Stimulated activated naive B cell treated with anti-CD40 and anti-IgM and Interleukin-4, amounts not matched to agents 10 μg/mL and 1 μg/mL and 100 μg/mL, for 72 hours (primary cell): Measurements from ENCODE around the gene TRERF1.
A peak's percentile ranks its signal among the peaks of the same experiment; 100 is the strongest.
"Not testable (repeated sequence)": the region's sequence is repeated elsewhere in the genome, so short reads cannot be mapped to it uniquely, and the experiment has no call there.

Experiments
- ATAC-seq, 2 donors: fragments of 150-1000 bp; cut with Tn5 transposase; replicated peaks; 2 replicates each; pipeline ENCODE4 v1.10.0; 2021; ENCODE audit warnings: moderate library complexity in 1 of 2
- DNase-seq: peaks from one replicate; pipeline ENCODE4 v3.0.0; 2021
- H3K27ac Mint-ChIP-seq: one replicate; pipeline ENCODE4 v1.8.0; 2022; ENCODE audit warnings: mild to moderate bottlenecking, mixed read lengths
- H3K27me3 Mint-ChIP-seq, 2 donors: one replicate each; pipeline ENCODE4 v1.8.0; 2022; ENCODE audit warnings: mixed read lengths in 2 of 2
- H3K36me3 Mint-ChIP-seq, 2 donors: one replicate each; pipeline ENCODE4 v1.8.0; 2022; ENCODE audit warnings: mixed read lengths in 2 of 2, mild to moderate bottlenecking in 1 of 2
- H3K4me1 Mint-ChIP-seq, 2 donors: one replicate each; pipeline ENCODE4 v1.8.0; 2022; ENCODE audit warnings: mixed read lengths in 2 of 2, mild to moderate bottlenecking in 1 of 2
- H3K4me3 Mint-ChIP-seq, 2 donors: one replicate each; pipeline ENCODE4 v1.8.0; 2022; ENCODE audit warnings: mild to moderate bottlenecking in 2 of 2, mixed read lengths in 2 of 2, moderate library complexity in 1 of 2
- H3K9me3 Mint-ChIP-seq, 2 donors: one replicate each; pipeline ENCODE4 v1.8.0; 2022; ENCODE audit warnings: mixed read lengths in 2 of 2, mild to moderate bottlenecking in 1 of 2

Gene TRERF1, protein sequence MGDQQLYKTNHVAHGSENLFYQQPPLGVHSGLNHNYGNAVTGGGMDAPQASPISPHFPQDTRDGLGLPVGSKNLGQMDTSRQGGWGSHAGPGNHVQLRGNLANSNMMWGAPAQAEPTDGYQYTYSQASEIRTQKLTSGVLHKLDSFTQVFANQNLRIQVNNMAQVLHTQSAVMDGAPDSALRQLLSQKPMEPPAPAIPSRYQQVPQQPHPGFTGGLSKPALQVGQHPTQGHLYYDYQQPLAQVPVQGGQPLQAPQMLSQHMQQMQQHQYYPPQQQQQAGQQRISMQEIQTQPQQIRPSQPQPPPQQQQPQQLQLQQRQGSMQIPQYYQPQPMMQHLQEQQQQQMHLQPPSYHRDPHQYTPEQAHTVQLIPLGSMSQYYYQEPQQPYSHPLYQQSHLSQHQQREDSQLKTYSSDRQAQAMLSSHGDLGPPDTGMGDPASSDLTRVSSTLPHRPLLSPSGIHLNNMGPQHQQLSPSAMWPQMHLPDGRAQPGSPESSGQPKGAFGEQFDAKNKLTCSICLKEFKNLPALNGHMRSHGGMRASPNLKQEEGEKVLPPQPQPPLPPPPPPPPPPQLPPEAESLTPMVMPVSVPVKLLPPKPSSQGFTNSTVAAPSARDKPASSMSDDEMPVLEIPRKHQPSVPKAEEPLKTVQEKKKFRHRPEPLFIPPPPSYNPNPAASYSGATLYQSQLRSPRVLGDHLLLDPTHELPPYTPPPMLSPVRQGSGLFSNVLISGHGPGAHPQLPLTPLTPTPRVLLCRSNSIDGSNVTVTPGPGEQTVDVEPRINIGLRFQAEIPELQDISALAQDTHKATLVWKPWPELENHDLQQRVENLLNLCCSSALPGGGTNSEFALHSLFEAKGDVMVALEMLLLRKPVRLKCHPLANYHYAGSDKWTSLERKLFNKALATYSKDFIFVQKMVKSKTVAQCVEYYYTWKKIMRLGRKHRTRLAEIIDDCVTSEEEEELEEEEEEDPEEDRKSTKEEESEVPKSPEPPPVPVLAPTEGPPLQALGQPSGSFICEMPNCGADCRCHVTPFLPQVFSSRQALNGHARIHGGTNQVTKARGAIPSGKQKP (N-terminal part only)

DNA sequence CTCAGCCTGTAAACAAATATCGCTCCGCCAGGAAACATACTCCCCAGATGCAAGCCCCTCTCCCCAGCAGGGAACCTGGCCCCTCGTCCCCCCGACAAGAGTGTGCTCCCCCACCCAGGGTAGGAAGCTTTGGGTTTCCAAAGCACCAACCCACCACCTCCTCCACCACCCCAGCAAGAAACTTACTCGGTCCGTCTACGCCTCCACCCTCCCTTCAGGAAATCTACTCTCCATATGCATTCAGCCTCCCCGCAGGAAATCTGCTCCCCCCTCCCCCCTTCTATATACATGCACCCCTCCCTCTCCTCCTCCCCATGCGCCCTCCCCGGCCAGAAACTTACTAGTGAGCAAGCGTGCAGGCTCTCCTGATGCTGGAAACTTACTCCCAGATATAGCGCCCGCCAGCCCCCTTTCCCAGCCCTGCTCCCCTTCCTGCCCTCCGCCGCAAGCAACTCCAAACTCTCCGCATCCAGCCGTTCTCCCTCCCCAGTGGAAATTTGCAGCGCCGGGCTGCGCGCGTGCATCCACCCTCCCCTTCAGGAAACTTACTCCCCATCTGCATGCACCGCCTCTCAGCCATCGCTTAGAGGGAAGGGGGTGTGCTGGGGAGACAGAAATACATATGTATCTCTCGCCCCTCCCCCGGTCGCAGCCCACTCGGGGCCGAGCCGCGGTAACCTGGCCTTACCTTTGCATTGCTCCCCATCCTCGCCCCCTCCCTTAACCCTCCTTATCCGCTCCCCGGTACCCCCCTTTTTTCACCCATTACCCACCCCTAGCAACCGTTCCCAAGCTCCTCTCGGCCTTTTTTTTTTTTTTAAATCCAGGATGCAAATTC, at the start of gene TRERF1:
Gene TRERF1, minus strand, starts transcription at position 594 of the 838 bp plus-strand sequence. CDS start 182,336 bp downstream, outside the sequence.
- H3K9me3 Mint-ChIP-seq: no peaks in the 10 kb centered on the region
- peaks cover 29 to 48% of the 10 kb centered on the region in 2 donors for H3K27me3 Mint-ChIP-seq
- DNase-seq (peak; percentile 11), ATAC-seq (peak; percentile 51 to 56)
- H3K4me1 Mint-ChIP-seq: peaks cover 16 to 30% of the 10 kb centered on the region in 2 donors
- H3K36me3 Mint-ChIP-seq: peaks cover 0 to 2% of the 10 kb centered on the region in 2 donors
- peak within 1 kb of the TSS; percentile 87 for H3K27ac Mint-ChIP-seq
- peak within 1 kb of the TSS; percentile 92 to 93 for H3K4me3 Mint-ChIP-seq

DNA sequence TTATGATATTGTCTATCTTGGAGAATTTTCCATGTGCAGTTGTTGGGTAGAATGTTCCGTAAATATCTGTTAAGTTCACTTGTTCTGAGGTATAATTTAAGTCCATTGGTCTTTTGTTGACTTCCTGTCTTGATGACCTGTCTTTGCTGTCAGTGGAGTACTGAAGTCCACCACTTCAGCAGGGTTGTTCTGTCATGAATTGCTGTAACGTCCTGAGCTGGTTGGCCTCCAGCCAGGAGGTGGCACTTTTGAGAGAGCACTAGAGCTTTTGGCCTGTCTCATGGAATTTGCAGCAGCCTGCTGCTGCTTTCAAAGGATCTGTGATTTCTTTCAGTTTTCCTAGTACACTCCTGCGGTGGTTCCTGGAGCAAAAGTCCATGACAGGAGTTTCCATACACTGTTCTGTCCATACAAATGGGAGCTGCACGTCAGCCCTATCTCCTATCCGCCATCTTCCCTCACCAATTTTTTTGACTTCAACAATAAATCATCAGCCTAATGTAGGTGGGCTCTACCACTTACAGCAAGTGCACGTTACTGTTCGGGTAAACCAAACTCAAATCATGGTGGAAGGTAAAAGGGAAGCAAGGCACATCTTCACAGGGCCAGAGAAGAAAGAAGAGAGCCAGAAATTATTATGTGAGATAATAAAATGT, 46.9 kb upstream of the TRERF1 start:
- H3K27me3 Mint-ChIP-seq: peaks cover 25 to 30% of the 10 kb centered on the region in 2 donors
- DNase-seq (no peak), ATAC-seq (no peak)
- H3K4me3 Mint-ChIP-seq: no peak overlapping the region
- peaks cover 5 to 16% of the 10 kb centered on the region in 2 donors for H3K4me1 Mint-ChIP-seq
- H3K9me3 Mint-ChIP-seq: peaks cover 4 to 6% of the 10 kb centered on the region in 2 donors
- no peak overlapping the region for H3K27ac Mint-ChIP-seq
- peaks cover 0 to 3% of the 10 kb centered on the region in 2 donors for H3K36me3 Mint-ChIP-seq

DNA sequence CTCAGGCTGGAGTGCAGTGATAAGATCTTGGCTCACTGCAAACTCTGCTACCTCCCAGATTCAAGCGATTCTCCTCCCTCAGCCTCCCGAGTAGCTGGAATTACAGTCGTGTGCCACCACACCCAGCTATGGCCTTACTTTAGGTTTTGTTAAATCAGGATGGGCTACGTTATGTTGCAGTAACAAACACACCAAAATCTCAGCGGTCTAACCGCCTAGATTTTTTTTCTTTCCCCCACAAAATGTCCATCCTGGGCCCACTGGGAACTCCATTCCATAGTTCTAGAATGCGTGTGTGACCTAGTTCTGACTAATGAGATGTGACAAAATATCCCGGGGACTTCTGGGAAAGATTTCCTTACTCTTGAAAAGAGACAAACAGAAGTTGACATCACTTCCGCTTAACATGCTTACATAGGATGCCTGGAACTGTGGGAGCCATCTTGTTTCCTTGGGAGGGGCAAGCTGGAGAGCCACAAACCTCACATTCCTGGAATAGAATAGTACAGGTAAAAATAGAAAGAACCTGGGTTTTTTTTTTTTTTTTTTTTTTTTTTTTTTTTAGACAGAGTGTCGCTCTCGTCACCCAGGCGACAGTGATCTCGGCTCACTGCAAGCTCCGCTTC, 42.3 kb upstream of the TRERF1 start:
- Mint-ChIP-seq H3K27ac (no peak overlapping the region), H3K4me3 (no peak overlapping the region), H3K9me3 (peaks cover 2 to 6% of the 10 kb centered on the region in 2 donors), H3K36me3 (no peaks in the 10 kb centered on the region), H3K27me3 (peaks cover 19% of the 10 kb centered on the region in 2 donors), H3K4me1 (no peaks in the 10 kb centered on the region)
- DNase-seq (no peak), ATAC-seq (no peak)

DNA sequence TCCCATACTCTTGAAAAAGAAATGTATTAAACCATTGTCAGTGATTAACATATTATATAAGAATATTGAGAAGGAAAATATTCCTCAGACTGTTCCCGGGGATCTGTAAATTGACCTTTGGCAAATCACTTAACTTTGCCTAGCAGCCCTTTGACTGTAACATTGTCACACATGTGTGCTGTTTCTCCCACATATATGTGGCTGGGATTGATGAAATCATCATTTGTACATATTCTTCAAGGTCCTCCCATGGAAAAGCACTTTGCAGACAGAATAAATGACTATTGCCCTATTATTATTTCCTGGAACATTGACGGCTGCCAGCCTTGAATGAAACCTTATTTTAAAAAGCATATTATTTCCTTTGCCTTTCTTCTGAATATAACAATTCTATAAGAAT, 36.4 kb upstream of the TRERF1 start:
- Mint-ChIP-seq H3K4me3 (no peak overlapping the region), H3K4me1 (no peaks in the 10 kb centered on the region), H3K27ac (no peak overlapping the region), H3K27me3 (peaks cover 0 to 10% of the 10 kb centered on the region in 2 donors), H3K36me3 (no peaks in the 10 kb centered on the region), H3K9me3 (no peaks in the 10 kb centered on the region)
- ATAC-seq (no peak), DNase-seq (no peak)

DNA sequence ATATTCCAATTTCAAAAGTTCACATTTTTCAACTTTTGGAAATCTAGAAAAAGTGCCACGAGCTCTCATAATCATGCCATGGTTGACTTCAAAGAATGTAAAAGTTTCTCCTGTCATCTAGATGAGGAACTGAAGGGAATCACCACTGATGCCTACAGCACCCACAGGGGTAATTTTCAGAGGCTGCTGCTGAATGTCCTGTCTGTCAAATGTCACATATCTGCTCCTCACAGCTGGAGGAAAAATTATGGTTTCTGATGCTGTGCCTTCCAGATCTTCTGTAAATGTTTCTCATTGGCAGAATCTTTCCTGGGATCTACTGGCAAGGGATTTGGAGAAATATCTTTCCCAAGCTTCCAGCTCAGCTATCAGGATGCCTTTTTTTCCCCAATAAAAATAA, 32.5 kb upstream of the TRERF1 start:
- Mint-ChIP-seq H3K9me3 (no peaks in the 10 kb centered on the region), H3K36me3 (no peaks in the 10 kb centered on the region), H3K27ac (no peak overlapping the region), H3K4me3 (no peak overlapping the region), H3K27me3 (no peaks in the 10 kb centered on the region), H3K4me1 (no peaks in the 10 kb centered on the region)
- DNase-seq (no peak), ATAC-seq (no peak)

DNA sequence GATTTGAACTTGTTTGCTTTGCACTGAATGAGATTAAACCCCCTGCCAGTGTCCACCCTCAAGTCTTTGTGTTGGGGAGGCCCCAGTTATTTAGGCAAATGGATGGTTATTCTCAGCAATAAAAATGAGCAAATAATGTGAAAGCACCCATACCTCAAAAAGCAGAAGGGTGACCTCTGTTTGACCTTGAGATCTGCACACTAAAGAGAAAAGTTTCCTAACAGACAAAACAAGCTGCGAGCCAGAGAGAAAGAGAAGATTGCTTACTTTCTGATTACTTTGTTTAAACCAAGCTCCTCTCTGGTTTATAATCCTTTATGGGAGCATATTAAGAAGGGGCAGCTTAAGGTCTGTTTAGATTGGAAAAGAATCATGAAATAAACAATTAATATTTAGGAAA, 30.4 kb upstream of the TRERF1 start:
- DNase-seq: no peak
- H3K4me3 Mint-ChIP-seq: no peak overlapping the region
- H3K27ac Mint-ChIP-seq: no peak overlapping the region
- H3K4me1 Mint-ChIP-seq: no peaks in the 10 kb centered on the region
- no peak for ATAC-seq
- H3K9me3 Mint-ChIP-seq: no peaks in the 10 kb centered on the region
- H3K27me3 Mint-ChIP-seq: peaks cover 0 to 5% of the 10 kb centered on the region in 2 donors
- no peaks in the 10 kb centered on the region for H3K36me3 Mint-ChIP-seq

DNA sequence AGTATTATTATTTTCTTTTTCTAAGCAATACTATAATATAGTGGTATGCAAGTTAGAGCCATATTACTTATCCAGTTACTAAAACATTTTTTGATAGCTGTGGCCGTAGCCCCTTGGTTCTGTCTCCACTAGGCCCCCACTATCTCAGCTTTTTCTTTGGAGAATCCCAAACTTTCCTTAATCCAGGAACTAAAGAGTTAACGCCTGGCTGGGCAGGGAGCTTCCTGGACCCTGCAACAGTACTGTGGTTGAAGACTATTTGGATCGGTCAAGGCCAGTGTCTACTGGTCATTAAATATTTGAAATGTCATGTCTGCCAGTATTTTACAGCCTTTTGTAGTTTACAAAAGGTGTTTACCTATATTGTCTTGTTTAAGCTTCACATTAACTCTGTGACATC, 20.0 kb upstream of the TRERF1 start:
- H3K4me3 Mint-ChIP-seq: no peak overlapping the region
- peaks cover 25 to 27% of the 10 kb centered on the region in 2 donors for H3K27me3 Mint-ChIP-seq
- H3K36me3 Mint-ChIP-seq: peaks cover 2 to 3% of the 10 kb centered on the region in 2 donors
- H3K4me1 Mint-ChIP-seq: no peaks in the 10 kb centered on the region
- DNase-seq: no peak
- no peak overlapping the region for H3K27ac Mint-ChIP-seq
- H3K9me3 Mint-ChIP-seq: peaks cover 14 to 21% of the 10 kb centered on the region in 2 donors
- no peak for ATAC-seq

DNA sequence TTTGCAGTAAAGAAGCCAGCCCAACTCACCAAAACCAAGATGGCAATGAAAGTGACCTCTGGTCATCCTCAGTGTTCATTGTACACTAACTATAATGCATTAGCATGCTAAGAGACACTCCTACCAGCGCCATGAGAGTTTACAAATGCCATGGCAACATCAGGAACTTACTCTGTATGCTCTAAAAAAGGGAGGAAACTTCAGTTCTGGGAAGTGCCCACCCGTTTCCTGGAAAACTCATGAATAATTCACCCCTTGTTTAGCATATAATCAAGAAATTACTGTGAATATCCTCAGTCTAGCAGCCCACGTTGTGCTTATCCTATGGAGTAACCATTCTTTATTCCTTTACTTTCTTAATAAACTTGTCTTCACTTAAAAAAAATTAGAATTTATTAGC, 19.4 kb upstream of the TRERF1 start:
- no peak for DNase-seq
- Mint-ChIP-seq H3K27me3 (peaks cover 25 to 27% of the 10 kb centered on the region in 2 donors), H3K4me1 (no peaks in the 10 kb centered on the region), H3K36me3 (peaks cover 2 to 3% of the 10 kb centered on the region in 2 donors), H3K27ac (no peak overlapping the region), H3K9me3 (peaks cover 14 to 21% of the 10 kb centered on the region in 2 donors), H3K4me3 (no peak overlapping the region)
- ATAC-seq: no peak

DNA sequence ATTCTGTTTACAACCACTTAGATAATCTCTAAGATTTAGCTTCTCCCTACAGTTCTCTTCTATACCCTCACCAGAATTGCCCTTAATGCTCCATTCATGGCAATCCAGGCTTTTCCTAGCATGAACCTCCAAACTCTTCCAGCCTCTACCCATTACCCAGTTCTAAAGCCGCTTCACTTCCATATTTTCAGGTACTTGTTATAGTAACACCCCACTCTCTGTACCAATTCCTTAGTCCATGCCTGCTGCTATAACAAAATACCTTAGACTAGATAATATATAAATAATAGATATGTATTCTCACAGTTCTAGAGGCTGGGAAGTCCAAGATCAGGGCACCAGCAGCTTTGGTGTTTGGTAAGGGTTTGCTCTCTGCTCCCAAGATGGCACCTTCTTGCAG, 16.5 kb upstream of the TRERF1 start:
- H3K27ac Mint-ChIP-seq: no peak overlapping the region
- H3K4me1 Mint-ChIP-seq: no peaks in the 10 kb centered on the region
- peaks cover 2 to 3% of the 10 kb centered on the region in 2 donors for H3K36me3 Mint-ChIP-seq
- no peak for DNase-seq
- H3K9me3 Mint-ChIP-seq: peaks cover 14 to 21% of the 10 kb centered on the region in 2 donors
- ATAC-seq: no peak
- H3K4me3 Mint-ChIP-seq: no peak overlapping the region
- peaks cover 31 to 36% of the 10 kb centered on the region in 2 donors for H3K27me3 Mint-ChIP-seq

DNA sequence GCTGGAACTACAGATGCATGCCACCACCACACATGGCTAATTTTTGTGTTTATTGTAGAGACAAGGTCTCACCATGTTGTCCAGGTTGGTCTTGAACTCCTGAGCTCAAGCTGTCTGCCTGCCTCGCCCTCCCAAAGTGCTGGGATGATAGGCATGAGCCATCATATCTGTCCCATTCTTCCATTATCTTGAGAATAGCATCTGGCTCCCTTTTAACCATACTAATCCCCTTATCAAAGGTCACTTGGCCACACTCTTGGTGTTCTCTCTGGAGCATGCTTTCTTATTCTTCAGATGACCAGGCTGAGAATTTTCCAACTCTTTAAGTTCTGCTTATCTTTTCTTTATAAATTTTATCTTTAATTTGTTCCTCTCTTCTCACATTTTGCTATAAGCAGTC, 15.9 kb upstream of the TRERF1 start:
- H3K9me3 Mint-ChIP-seq: peaks cover 14 to 21% of the 10 kb centered on the region in 2 donors

DNA sequence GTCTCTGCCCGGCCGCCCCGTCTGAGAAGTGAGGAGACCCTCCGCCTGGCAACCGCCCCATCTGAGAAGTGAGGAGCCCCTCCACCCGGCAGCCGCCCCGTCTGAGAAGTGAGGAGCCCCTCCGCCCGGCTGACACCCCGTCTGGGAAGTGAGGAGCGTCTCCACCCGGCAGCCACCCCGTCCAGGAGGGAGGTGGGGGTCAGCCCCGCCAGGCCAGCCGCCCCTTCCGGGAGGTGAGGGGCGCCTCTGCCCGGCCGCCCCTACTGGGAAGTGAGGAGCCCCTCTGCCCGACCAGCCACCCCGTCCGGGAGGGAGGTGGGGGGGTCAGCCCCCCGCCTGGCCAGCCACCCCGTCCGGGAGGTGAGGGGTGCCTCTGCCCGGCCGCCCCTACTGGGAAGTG, 14.7 kb upstream of the TRERF1 start:
- not testable (repeated sequence) for H3K4me1 Mint-ChIP-seq, H3K27ac Mint-ChIP-seq, DNase-seq, H3K4me3 Mint-ChIP-seq, ATAC-seq, H3K36me3 Mint-ChIP-seq
- Mint-ChIP-seq H3K27me3 (peaks cover 22 to 24% of the 10 kb centered on the region in 2 donors), H3K9me3 (peaks cover 14 to 21% of the 10 kb centered on the region in 2 donors)

More for the DNA sequence above, 15.9 kb upstream of the TRERF1 start:
- H3K4me1 Mint-ChIP-seq: no peaks in the 10 kb centered on the region
- H3K27ac Mint-ChIP-seq: no peak overlapping the region
- H3K4me3 Mint-ChIP-seq: no peak overlapping the region
- ATAC-seq (no peak), DNase-seq (no peak)
- H3K27me3 Mint-ChIP-seq: peaks cover 31% of the 10 kb centered on the region in 2 donors
- H3K36me3 Mint-ChIP-seq: peaks cover 2 to 3% of the 10 kb centered on the region in 2 donors

DNA sequence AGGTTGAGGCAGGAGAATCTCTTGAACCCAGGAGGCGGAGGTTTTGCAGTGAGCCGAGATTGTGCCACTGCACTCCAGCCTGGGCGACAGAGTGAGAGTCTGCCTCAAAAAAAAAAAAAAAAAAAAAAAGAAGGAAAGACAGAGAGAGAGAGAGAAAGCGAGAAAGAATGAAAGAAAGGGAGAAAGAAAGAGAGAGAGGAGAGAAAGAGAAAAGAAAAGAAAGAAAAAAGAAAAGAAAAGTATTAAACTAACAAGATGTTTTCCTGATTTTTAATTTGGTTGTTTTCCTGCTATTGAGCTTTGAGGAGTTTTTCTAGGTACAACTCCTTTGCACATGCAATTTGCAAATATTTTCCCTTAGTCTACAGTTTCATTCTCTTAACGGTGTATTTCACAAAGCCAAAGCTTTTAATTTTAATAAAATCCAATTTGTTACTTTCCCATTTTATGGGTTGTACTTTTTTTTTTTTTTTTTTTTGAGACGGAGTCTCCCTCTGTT, 10.8 kb upstream of the TRERF1 start:
- H3K9me3 Mint-ChIP-seq: no peaks in the 10 kb centered on the region
- ATAC-seq (no peak), DNase-seq (no peak)
- no peak overlapping the region for H3K4me3 Mint-ChIP-seq
- peaks cover 4 to 15% of the 10 kb centered on the region in 2 donors for H3K27me3 Mint-ChIP-seq
- no peak overlapping the region for H3K27ac Mint-ChIP-seq
- no peaks in the 10 kb centered on the region for H3K4me1 Mint-ChIP-seq
- H3K36me3 Mint-ChIP-seq: no peaks in the 10 kb centered on the region

DNA sequence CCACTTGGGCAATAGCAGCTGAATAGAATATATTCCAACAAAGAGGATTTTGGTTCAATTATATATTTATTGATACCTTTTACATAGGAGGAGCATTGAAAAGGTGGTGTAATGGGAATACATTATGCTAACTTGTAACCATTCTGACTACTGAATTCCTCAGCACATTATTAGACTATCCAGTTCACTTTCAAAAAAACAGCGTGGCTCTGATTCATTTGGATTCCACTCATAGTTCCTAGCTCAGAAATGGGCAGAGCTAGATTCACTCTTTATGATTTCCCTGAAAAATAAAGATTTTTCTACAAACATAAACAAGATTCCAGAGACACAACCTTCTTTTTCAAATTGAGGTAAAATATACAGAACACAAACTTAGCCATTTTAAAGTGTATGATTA, 9.2 kb upstream of the TRERF1 start:
- DNase-seq (no peak), ATAC-seq (no peak)
- no peaks in the 10 kb centered on the region for H3K9me3 Mint-ChIP-seq
- H3K27me3 Mint-ChIP-seq: peaks cover 10% of the 10 kb centered on the region in 2 donors
- no peaks in the 10 kb centered on the region for H3K36me3 Mint-ChIP-seq
- no peak overlapping the region for H3K4me3 Mint-ChIP-seq
- H3K4me1 Mint-ChIP-seq: no peaks in the 10 kb centered on the region
- no peak overlapping the region for H3K27ac Mint-ChIP-seq
